ENCODE data around the gene PHACTR3. TPM values are rescaled to one million over a fixed set of nuclear protein-coding genes. Genes with fewer than 3 reads are reported as not detected.
"Not testable (repeated sequence)": the region's sequence is repeated elsewhere in the genome, so short reads cannot be mapped to it uniquely, and the experiment has no call there.

Gene PHACTR3
- total RNA-seq (1 to 10 TPM; 2.8 to 8.4 (median 4.2) TPM), polyA plus RNA-seq (14.5 TPM)
- long read RNA-seq, donor 1, transcript PHACTR3-202 (13 exons, 2,252 nt): major isoform, 6 of 20 reads
- long read RNA-seq, donor 1, partial matches to known transcripts: 1 of 20 reads
- long read RNA-seq, donor 1, other reads (novel, unspliced or antisense): 10 of 20 reads
- long read RNA-seq, donor 2, partial matches to known transcripts: 5 of 15 reads
- long read RNA-seq, donor 2, other reads (novel, unspliced or antisense): 5 of 15 reads
- long read RNA-seq, donor 3, transcript PHACTR3-202 (13 exons, 2,252 nt): major isoform, 19 of 55 reads
- long read RNA-seq, donor 3, partial matches to known transcripts: 11 of 55 reads
- long read RNA-seq, donor 3, other reads (novel, unspliced or antisense): 25 of 55 reads
- long read RNA-seq, donor 4, partial matches to known transcripts: 1 of 10 reads
- long read RNA-seq, donor 4, other reads (novel, unspliced or antisense): 7 of 10 reads

DNA sequence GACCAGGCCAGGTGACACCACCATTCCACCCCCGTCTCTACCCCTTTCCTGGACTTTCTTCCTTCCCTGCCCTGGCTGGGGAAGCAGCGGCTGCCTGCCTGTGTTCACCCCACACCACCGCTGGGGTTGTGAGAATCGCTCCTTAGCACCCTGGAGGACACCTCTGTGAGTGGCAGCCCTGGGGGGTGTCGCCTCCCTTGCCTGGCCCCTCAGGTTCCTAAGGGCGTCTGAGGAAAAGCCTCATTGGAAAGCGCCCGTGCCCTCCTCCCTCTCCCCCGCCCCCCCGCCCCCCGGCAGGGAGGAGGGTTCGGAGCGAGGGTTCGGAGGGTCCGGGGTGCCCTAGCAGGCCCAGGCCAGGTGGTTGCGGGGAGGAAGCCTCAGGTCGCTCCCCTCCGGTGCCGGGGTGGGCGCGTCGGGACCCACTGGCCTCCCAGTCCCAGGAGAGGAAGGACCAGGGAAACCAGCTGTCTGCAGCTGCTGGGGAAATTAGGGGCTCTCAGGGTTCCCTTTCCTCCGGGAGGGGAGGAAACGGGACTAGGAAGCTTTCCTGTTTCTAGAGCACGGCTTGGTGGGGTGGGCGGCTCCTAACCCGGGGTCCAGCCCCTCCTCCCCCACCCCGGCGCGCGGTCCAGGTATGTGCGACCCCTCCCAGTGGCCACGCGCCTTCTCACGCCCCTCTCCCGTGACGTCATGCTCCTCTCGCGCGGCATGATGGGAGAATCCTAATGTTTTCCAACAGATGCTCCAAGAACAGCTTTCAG is at the start of gene PHACTR3:
Gene PHACTR3 (plus strand): TSS at position 760 of the 761 bp plus-strand sequence. CDS start 475 bp downstream, outside the sequence.
- peaks cover 2% of the 10 kb centered on the region for H3K27me3 ChIP-seq (ENCODE audit: control insufficient read depth, insufficient read depth)
- ATAC-seq (peak in 1 of 2 donors; percentile 11), DNase-seq (no peak)
- intact Hi-C loops (cut with DNase I): loop anchor here in 2 of 4 donors (5.0 kb wide), 2 partner anchors 143 to 148 kb away; no protein-coding TSS in a partner anchor
- H3K27ac ChIP-seq (ENCODE audit: low read length): no peak within 1 kb of the TSS
- no peaks in the 10 kb centered on the region for H3K4me1 ChIP-seq (ENCODE audit: control insufficient read depth, insufficient read depth, low read length)
- WGBS: 8% methylated on average over 40 of the region's 40 CpGs
- H3K4me3 ChIP-seq (ENCODE audit: low read length): peak within 1 kb of the TSS; percentile 61
- no peaks in the 10 kb centered on the region for H3K9me3 ChIP-seq (ENCODE audit: control insufficient read depth, low read length)

- H3K27ac ChIP-seq (ENCODE audit: low read length); H3K27me3 ChIP-seq (ENCODE audit: control insufficient read depth, insufficient read depth); ATAC-seq; DNase-seq; H3K4me1 ChIP-seq (ENCODE audit: control insufficient read depth, insufficient read depth, low read length); intact Hi-C loops (cut with DNase I); H3K4me3 ChIP-seq (ENCODE audit: low read length); H3K9me3 ChIP-seq (ENCODE audit: control insufficient read depth, low read length): not testable (repeated sequence)
- 92% methylated on average over 26 of the region's 26 CpGs for whole genome bisulfite sequencing
Measured at GRCh38 chr20:59557733-59558529, 46.4 kb upstream of the PHACTR3 start.

DNA sequence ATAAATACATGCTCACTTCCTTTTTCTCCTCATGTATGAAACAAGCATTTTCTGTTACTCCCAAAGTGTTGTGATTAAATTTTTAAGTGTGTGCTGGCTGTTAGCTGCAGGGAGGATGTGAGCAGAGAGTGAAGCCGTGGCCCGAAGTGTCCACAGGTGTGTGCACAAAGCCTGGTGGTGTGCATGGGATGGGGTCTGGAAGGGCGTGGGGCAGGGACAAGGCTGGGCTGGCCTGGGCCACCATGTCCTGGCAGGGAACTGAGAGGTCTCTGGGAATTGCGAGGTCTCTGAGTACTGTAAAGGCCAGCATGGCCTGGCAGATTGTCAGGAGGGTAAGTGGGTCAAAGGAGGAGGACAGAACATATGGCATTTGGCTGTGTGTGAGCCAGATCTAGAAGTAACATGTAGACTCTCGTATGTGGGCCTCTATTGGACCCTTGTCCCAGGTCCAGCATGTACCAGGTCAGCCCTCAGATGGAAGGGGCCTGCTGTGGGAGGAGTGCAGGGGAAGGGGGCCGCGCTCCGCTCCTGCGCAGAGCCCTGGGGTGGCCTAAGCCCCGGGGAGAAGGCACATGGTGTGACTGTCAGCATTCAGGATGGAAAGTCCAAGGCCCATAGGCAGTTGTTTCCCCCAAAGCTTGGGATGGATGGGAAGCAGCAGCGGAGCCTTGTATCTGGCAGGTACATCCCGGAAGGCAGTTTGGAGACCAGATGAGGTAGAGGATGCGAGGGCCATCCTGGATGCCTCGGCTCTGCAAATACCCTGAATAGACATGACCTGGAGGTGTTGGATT is 45.1 kb upstream of the PHACTR3 start:
- no peaks in the 10 kb centered on the region for H3K27me3 ChIP-seq (ENCODE audit: control insufficient read depth, insufficient read depth)
- no peaks in the 10 kb centered on the region for H3K4me1 ChIP-seq (ENCODE audit: control insufficient read depth, insufficient read depth, low read length)
- intact Hi-C loops (cut with DNase I): no loop called here
- no peaks in the 10 kb centered on the region for H3K9me3 ChIP-seq (ENCODE audit: control insufficient read depth, low read length)
- H3K27ac ChIP-seq (ENCODE audit: low read length): no peak overlapping the region
- no peak for DNase-seq
- no peak overlapping the region for H3K4me3 ChIP-seq (ENCODE audit: low read length)
- no peak for ATAC-seq
- 92% methylated on average over 14 of the region's 14 CpGs for WGBS

DNA sequence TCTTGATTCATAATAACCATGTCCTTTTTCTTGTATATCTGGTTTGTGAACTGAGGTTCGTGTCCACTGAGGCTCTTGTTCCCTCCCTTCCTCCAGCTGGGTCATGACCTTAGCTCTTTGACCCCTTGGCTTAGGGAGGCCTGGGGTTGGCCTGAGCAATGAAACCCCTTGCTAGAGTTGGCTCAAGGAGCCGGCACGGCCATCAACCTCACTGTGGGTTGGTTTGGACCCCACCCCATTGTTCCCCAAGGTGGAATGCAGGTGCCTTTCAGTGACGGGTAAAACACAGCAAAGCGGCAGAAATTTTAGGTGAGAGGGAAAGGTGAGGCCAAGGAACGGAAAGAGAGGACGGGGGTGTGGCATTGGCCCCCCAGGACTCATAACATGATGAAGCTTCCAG is 44.5 kb upstream of the PHACTR3 start:
- intact Hi-C loops (cut with DNase I): no loop called here
- 87% methylated on average over 7 of the region's 7 CpGs for WGBS
- H3K27ac ChIP-seq (ENCODE audit: low read length): no peak overlapping the region
- H3K4me1 ChIP-seq (ENCODE audit: control insufficient read depth, insufficient read depth, low read length): no peaks in the 10 kb centered on the region
- no peaks in the 10 kb centered on the region for H3K27me3 ChIP-seq (ENCODE audit: control insufficient read depth, insufficient read depth)
- H3K9me3 ChIP-seq (ENCODE audit: control insufficient read depth, low read length): no peaks in the 10 kb centered on the region
- DNase-seq: no peak
- H3K4me3 ChIP-seq (ENCODE audit: low read length): no peak overlapping the region
- ATAC-seq: no peak

DNA sequence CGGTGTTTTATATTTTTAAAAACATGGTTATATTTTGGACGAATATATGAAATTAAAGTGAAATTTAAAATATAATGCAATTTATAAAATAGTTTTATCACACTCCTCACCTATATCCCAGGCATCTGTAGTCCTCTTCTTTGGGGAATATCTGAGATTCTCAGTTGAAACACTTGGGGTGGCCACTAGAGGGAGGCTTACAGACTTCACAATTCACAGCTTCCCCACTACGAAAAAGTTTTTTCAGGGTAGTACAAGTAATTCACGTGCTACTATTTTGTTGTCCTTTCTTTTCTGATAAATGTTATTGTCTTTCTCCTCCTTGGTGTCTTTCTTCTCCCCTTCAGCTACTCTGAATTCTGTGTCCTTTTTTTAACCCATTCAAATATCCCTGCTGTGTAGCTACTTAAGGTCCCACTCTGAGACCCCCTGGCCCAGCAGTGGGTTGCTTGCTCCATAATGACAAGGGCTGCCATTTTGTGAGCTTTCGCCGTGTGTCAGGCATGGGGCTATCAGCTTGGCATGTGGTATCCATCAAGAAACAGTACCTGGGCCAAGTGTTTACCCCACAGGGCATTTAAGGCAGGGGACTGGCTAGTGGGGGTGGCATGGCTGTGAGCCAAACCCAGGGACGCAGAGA is 43.6 kb upstream of the PHACTR3 start:
- Histone ChIP-seq H3K27ac (ENCODE audit: low read length) (no peak overlapping the region), H3K4me3 (ENCODE audit: low read length) (no peak overlapping the region), H3K27me3 (ENCODE audit: control insufficient read depth, insufficient read depth) (no peaks in the 10 kb centered on the region), H3K9me3 (ENCODE audit: control insufficient read depth, low read length) (no peaks in the 10 kb centered on the region), H3K4me1 (ENCODE audit: control insufficient read depth, insufficient read depth, low read length) (no peaks in the 10 kb centered on the region)
- intact Hi-C loops (cut with DNase I): no loop called here
- WGBS: 33% methylated on average over 7 of the region's 7 CpGs
- ATAC-seq (no peak), DNase-seq (no peak)

DNA sequence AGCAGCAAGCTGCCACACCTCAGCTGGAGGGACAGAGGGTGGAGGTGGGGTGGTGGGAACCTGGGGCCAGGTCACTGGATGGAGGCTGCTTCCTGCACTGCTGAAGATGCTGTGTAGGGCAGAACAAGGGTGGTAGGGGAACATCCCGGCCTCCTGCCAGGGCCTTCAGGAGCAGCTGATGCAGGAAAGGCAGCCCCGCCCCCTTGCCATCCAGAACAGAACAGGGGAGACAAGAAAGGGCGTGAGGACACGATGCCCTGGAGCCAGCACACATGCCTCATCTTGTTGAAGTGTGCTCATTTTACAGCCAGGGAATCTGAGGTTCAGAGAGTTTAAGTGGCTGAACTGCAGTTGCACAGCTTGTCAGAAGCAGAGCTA is 43.1 kb upstream of the PHACTR3 start:
- Histone ChIP-seq H3K27ac (ENCODE audit: low read length) (no peak overlapping the region), H3K9me3 (ENCODE audit: control insufficient read depth, low read length) (no peaks in the 10 kb centered on the region), H3K27me3 (ENCODE audit: control insufficient read depth, insufficient read depth) (no peaks in the 10 kb centered on the region), H3K4me3 (ENCODE audit: low read length) (no peak overlapping the region), H3K4me1 (ENCODE audit: control insufficient read depth, insufficient read depth, low read length) (no peaks in the 10 kb centered on the region)
- no peak for DNase-seq
- 70% methylated on average over 4 of the region's 4 CpGs for WGBS
- intact Hi-C loops (cut with DNase I): no loop called here
- ATAC-seq: peak in 1 of 2 donors; percentile 31

GRCh38 chr20:59561614-59562277 is 42.6 kb upstream of the PHACTR3 start:
- DNase-seq (no peak), ATAC-seq (no peak)
- no peaks in the 10 kb centered on the region for H3K4me1 ChIP-seq (ENCODE audit: control insufficient read depth, insufficient read depth, low read length)
- no peak overlapping the region for H3K4me3 ChIP-seq (ENCODE audit: low read length)
- no peaks in the 10 kb centered on the region for H3K9me3 ChIP-seq (ENCODE audit: control insufficient read depth, low read length)
- no peak overlapping the region for H3K27ac ChIP-seq (ENCODE audit: low read length)
- intact Hi-C loops (cut with DNase I): no loop called here
- 80% methylated on average over 5 of the region's 5 CpGs for WGBS
- H3K27me3 ChIP-seq (ENCODE audit: control insufficient read depth, insufficient read depth): no peaks in the 10 kb centered on the region

DNA sequence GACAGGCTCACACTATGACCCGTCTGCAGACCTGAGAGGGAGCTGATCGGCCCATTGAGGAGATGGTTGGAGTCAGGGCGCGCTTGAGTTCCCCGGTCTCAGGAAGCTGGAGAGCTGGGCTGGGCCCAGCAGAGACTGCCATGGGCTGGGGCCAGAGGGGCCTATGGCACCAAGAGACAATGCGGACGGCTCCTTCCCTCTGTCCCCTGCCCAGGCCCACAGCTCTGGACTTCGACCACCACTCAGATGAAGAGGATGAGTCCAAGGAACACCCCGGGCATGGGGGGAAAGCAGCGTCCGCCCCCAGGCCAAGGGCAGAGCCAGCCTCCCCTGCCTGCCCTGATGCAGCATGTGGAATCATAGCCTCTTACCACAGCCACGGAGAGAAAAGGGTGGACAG is 40.2 kb upstream of the PHACTR3 start:
- Histone ChIP-seq H3K27ac (ENCODE audit: low read length) (no peak overlapping the region), H3K27me3 (ENCODE audit: control insufficient read depth, insufficient read depth) (no peaks in the 10 kb centered on the region), H3K4me3 (ENCODE audit: low read length) (no peak overlapping the region), H3K9me3 (ENCODE audit: control insufficient read depth, low read length) (no peaks in the 10 kb centered on the region), H3K4me1 (ENCODE audit: control insufficient read depth, insufficient read depth, low read length) (no peaks in the 10 kb centered on the region)
- intact Hi-C loops (cut with DNase I): no loop called here
- WGBS: 80% methylated on average over 12 of the region's 12 CpGs
- no peak for ATAC-seq
- no peak for DNase-seq

DNA sequence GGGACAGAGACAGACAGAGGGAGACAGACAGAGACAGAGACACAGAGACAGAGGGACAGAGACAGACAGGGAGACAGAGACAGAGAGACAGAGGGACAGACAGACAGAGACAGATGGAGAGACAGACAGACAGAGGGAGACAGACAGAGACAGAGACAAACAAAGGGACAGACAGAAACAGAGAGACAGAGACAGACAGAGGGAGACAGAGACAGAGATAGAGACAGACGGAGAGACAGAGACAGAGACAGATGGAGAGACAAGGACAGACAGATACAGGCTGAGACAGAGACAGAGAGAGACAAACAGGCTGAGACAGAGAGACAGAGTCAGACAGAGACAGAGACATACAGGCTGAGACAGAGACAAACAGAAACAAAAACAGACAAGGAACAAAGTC is 39.4 kb upstream of the PHACTR3 start:
- H3K4me3 ChIP-seq (ENCODE audit: low read length): no peak overlapping the region
- ATAC-seq (no peak), DNase-seq (no peak)
- intact Hi-C loops (cut with DNase I): no loop called here
- H3K4me1 ChIP-seq (ENCODE audit: control insufficient read depth, insufficient read depth, low read length): no peaks in the 10 kb centered on the region
- WGBS: 77% methylated on average over 1 of the region's 1 CpG
- no peak overlapping the region for H3K27ac ChIP-seq (ENCODE audit: low read length)
- H3K9me3 ChIP-seq (ENCODE audit: control insufficient read depth, low read length): no peaks in the 10 kb centered on the region
- H3K27me3 ChIP-seq (ENCODE audit: control insufficient read depth, insufficient read depth): no peaks in the 10 kb centered on the region

All from right cardiac atrium (tissue), 5 donors.